HG03558 (cell line): ENCODE results near the gene PSMD8.

Experiments used
- ATAC-seq: cut with Tn5 transposase; IDR thresholded peaks from one replicate; pipeline ENCODE4 v1.9.1; 2021; ENCODE audit warnings: moderate number of reproducible peaks; ENCODE audit not compliant: unreplicated experiment; ENCODE audit errors: extremely low read depth

Gene PSMD8

GRCh38 chr19:38385804-38386257, 11.5 kb downstream of the PSMD8 start:
- ATAC-seq = no peak

- ATAC-seq = no peak
Observed at GRCh38 chr19:38386300-38386970, 12.1 kb downstream of the PSMD8 start.

GRCh38 chr19:38386971-38387549, 12.7 kb downstream of the PSMD8 start:
- no peak for ATAC-seq

- no peak for ATAC-seq
Observed at GRCh38 chr19:38387550-38388348, 13.4 kb downstream of the PSMD8 start, which contains the start of gene GGN. GGN (minus strand) TSS chr19:38388034; CDS start chr19:38387261, 773 bp downstream.

GRCh38 chr19:38388349-38389100, 14.2 kb downstream of the PSMD8 start, which contains the start of gene SPRED3:
SPRED3 (plus strand) TSS chr19:38388697; CDS start chr19:38390303, 1,606 bp downstream.
- ATAC-seq = no peak

GRCh38 chr19:38389101-38389925, 14.9 kb downstream of the PSMD8 start:
- ATAC-seq = no peak

GRCh38 chr19:38389957-38390924, 15.9 kb downstream of the PSMD8 start:
- no peak for ATAC-seq

- no peak for ATAC-seq
Observed at GRCh38 chr19:38391911-38392464, 17.6 kb downstream of the PSMD8 start.

- ATAC-seq = no peak
Observed at GRCh38 chr19:38392707-38393308, 18.4 kb downstream of the PSMD8 start.

GRCh38 chr19:38394488-38394887, 20.1 kb downstream of the PSMD8 start:
- ATAC-seq = no peak

GRCh38 chr19:38395381-38396114, 21.2 kb downstream of the PSMD8 start:
- ATAC-seq = no peak

GRCh38 chr19:38399081-38399480, 24.7 kb downstream of the PSMD8 start:
- no peak for ATAC-seq

- ATAC-seq = no peak
Observed at GRCh38 chr19:38399537-38399936, 25.2 kb downstream of the PSMD8 start.

GRCh38 chr19:38400361-38400760, 26.0 kb downstream of the PSMD8 start:
- ATAC-seq = no peak

- no peak for ATAC-seq
Observed at GRCh38 chr19:38401148-38401547, 26.8 kb downstream of the PSMD8 start.

GRCh38 chr19:38402623-38402966, 28.2 kb downstream of the PSMD8 start:
- no peak for ATAC-seq
